ENCODE data around the gene DGCR6L. TPM values are rescaled to one million over a fixed set of nuclear protein-coding genes. Genes with fewer than 3 reads are reported as not detected.

The DGCR6L gene
- total RNA-seq, 1 experiment from 2014 or later = 38.6 TPM

GRCh38 chr22:20291249-20291586 is 28.6 kb downstream of the DGCR6L start:
- H3K79me2 ChIP-seq (ENCODE audit: insufficient read depth, low read length) = no peaks in the 10 kb centered on the region
- no CpG with 5 or more reads among the region's 5 CpGs for WGBS (ENCODE audit: extremely low coverage, insufficient read length, low lambda C conversion rate)
- H2BK5ac ChIP-seq (ENCODE audit: insufficient read length, low read length) = no peak overlapping the region
- no peak overlapping the region for H2BK12ac ChIP-seq (ENCODE audit: insufficient read length, low read depth, low read length)
- no peaks in the 10 kb centered on the region for H3K9me3 Mint-ChIP-seq
- H3K4me1 Mint-ChIP-seq = peaks cover 0 to 3% of the 10 kb centered on the region in 2 experiments; a peak in 1 of 4 replicates
- no peak overlapping the region for H4K8ac ChIP-seq (replicated peaks; ENCODE audit: insufficient read length, low read depth, low read length)
- no peak for TF ChIP-seq CTCF (conservative IDR thresholded peaks at IDR 0.05)
- H3K56ac ChIP-seq (ENCODE audit: insufficient read length, low read depth, low read length) = no peak overlapping the region
- H3K9ac ChIP-seq (ENCODE audit: extremely low read depth, insufficient read length, low read length) = no peak overlapping the region
- H2BK120ac ChIP-seq (ENCODE audit: low read depth, low read length, poor library complexity, severe bottlenecking) = no peak overlapping the region
- no peak overlapping the region for H3K4me2 ChIP-seq (ENCODE audit: insufficient read depth, insufficient read length, low read length)
- H4K5ac ChIP-seq (ENCODE audit: insufficient read length, low read depth, low read length) = no peak overlapping the region
- no peaks in the 10 kb centered on the region for H3K4me1 ChIP-seq (ENCODE audit: insufficient read depth, low read length)
- H3K9me3 ChIP-seq (ENCODE audit: control insufficient read depth, low read depth, low read length) = no peaks in the 10 kb centered on the region
- no peaks in the 10 kb centered on the region for H3K27me3 ChIP-seq (ENCODE audit: insufficient read depth, low read length)
- no peak overlapping the region for H3K27ac ChIP-seq (ENCODE audit: insufficient read length, low read depth, low read length)
- H3K4me3 Mint-ChIP-seq = no peak overlapping the region
- no peak for DNase-seq
- no peak overlapping the region for H3K23ac ChIP-seq (ENCODE audit: insufficient read length, low read depth, low read length)
- H3K27ac Mint-ChIP-seq = no peak overlapping the region
- H3T11ph ChIP-seq (ENCODE audit: low read length) = no peak overlapping the region
- H3K4ac ChIP-seq (ENCODE audit: low read depth, low read length) = no peak overlapping the region
- no peaks in the 10 kb centered on the region for H4K20me1 ChIP-seq (ENCODE audit: control insufficient read depth, insufficient read depth, insufficient read length)
- no peaks in the 10 kb centered on the region for H3K36me3 Mint-ChIP-seq (ENCODE audit: insufficient read depth in 1 of 3, low read depth in 3 of 3)
- no peak overlapping the region for H2AFZ ChIP-seq (ENCODE audit: low read length)
- H3K79me1 ChIP-seq (ENCODE audit: insufficient read depth, low read depth, low read length, poor library complexity, severe bottlenecking) = no peaks in the 10 kb centered on the region
- no peak overlapping the region for H3K14ac ChIP-seq (ENCODE audit: insufficient read depth, low read length)
- no peak overlapping the region for H2AK5ac ChIP-seq (ENCODE audit: insufficient read length, low read length)
- H2BK15ac ChIP-seq (ENCODE audit: low read depth, low read length) = no peak overlapping the region
- H2BK20ac ChIP-seq (ENCODE audit: low read depth, low read length, poor library complexity, severe bottlenecking) = no peak overlapping the region
- H3K18ac ChIP-seq (ENCODE audit: insufficient read length, low read depth, low read length) = no peak overlapping the region
- no peaks in the 10 kb centered on the region for H3K23me2 ChIP-seq (ENCODE audit: insufficient read length, low read depth, low read length, poor library complexity, severe bottlenecking)
- H3K27me3 Mint-ChIP-seq (ENCODE audit: low read depth) = peaks cover 13% of the 10 kb centered on the region
- no peak overlapping the region for H4K91ac ChIP-seq (ENCODE audit: insufficient read length, low read depth, low read length)

Measured in H9 (cell line).